ENCODE measurements around the gene TYMS. TPM values are rescaled to one million over a fixed set of nuclear protein-coding genes. Genes with fewer than 3 reads are reported as not detected.

The TYMS gene
- polyA plus RNA-seq, 1 donor from 2014 or later: 3.3 TPM

GRCh38 chr18:621291-622043, 36.0 kb upstream of the TYMS start:
- Histone ChIP-seq H3K9me2 (ENCODE audit: insufficient read depth, low read length) (no peaks in the 10 kb centered on the region), H3K79me2 (replicated peaks; ENCODE audit: insufficient read depth, low read length) (no peaks in the 10 kb centered on the region), H3K36me3 (ENCODE audit: insufficient read depth, low read length) (no peaks in the 10 kb centered on the region), H3K4me3 (ENCODE audit: low read length) (no peak overlapping the region), H2AFZ (ENCODE audit: low read depth, low read length) (no peak overlapping the region), H4K20me1 (ENCODE audit: insufficient read depth) (no peaks in the 10 kb centered on the region), H3K9ac (ENCODE audit: low read length) (no peak overlapping the region), H3K27ac (ENCODE audit: low read length) (no peak overlapping the region), H3F3A (ENCODE audit: insufficient read depth, low read length, poor library complexity, severe bottlenecking) (no peaks in the 10 kb centered on the region), H3K27me3 (ENCODE audit: insufficient read depth, low read depth, low read length) (no peaks in the 10 kb centered on the region), H3K4me2 (ENCODE audit: low read length) (no peak overlapping the region), H3K9me3 (ENCODE audit: low read length) (no peaks in the 10 kb centered on the region)
- no peak for TF ChIP-seq SMC3 (conservative IDR thresholded peaks at IDR 0.05; ENCODE audit: poor library complexity)
- TF ChIP-seq MXI1 (conservative IDR thresholded peaks at IDR 0.05; ENCODE audit: poor library complexity, severe bottlenecking): no peak
- TF ChIP-seq, protein P1, sequence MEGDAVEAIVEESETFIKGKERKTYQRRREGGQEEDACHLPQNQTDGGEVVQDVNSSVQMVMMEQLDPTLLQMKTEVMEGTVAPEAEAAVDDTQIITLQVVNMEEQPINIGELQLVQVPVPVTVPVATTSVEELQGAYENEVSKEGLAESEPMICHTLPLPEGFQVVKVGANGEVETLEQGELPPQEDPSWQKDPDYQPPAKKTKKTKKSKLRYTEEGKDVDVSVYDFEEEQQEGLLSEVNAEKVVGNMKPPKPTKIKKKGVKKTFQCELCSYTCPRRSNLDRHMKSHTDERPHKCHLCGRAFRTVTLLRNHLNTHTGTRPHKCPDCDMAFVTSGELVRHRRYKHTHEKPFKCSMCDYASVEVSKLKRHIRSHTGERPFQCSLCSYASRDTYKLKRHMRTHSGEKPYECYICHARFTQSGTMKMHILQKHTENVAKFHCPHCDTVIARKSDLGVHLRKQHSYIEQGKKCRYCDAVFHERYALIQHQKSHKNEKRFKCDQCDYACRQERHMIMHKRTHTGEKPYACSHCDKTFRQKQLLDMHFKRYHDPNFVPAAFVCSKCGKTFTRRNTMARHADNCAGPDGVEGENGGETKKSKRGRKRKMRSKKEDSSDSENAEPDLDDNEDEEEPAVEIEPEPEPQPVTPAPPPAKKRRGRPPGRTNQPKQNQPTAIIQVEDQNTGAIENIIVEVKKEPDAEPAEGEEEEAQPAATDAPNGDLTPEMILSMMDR (IDR thresholded peaks at IDR 0.05; ENCODE audit: poor library complexity, severe bottlenecking): no peak
- no peak for TF ChIP-seq RAD21 (conservative IDR thresholded peaks at IDR 0.05)
- TF ChIP-seq TAF1 (IDR thresholded peaks at IDR 0.05; ENCODE audit: low read depth): no peak
- TF ChIP-seq POLR2AphosphoS5 (IDR thresholded peaks at IDR 0.05): no peak
- TF ChIP-seq REST (IDR thresholded peaks at IDR 0.05; ENCODE audit: borderline replicate concordance): no peak
- no peak for TF ChIP-seq EZH2 (IDR thresholded peaks at IDR 0.05; ENCODE audit: borderline replicate concordance, insufficient read depth, low read length, poor library complexity, severe bottlenecking)
- no peak for TF ChIP-seq EP300 (conservative IDR thresholded peaks at IDR 0.05; ENCODE audit: poor library complexity, severe bottlenecking)

- H4K20me1 ChIP-seq (ENCODE audit: insufficient read depth): no peaks in the 10 kb centered on the region
- H3F3A ChIP-seq (ENCODE audit: insufficient read depth, low read length, poor library complexity, severe bottlenecking): no peaks in the 10 kb centered on the region
- no peak overlapping the region for H3K4me3 ChIP-seq (ENCODE audit: low read length)
- H3K9me3 ChIP-seq (ENCODE audit: low read length): no peaks in the 10 kb centered on the region
- H3K9ac ChIP-seq (ENCODE audit: low read length): no peak overlapping the region
- H3K36me3 ChIP-seq (ENCODE audit: insufficient read depth, low read length): no peaks in the 10 kb centered on the region
- H2AFZ ChIP-seq (ENCODE audit: low read depth, low read length): no peak overlapping the region
- TF ChIP-seq, protein P1 (IDR thresholded peaks at IDR 0.05; ENCODE audit: poor library complexity, severe bottlenecking): no peak
- TF ChIP-seq RAD21 (conservative IDR thresholded peaks at IDR 0.05) (no peak), EP300 (conservative IDR thresholded peaks at IDR 0.05; ENCODE audit: poor library complexity, severe bottlenecking) (no peak), MXI1 (conservative IDR thresholded peaks at IDR 0.05; ENCODE audit: poor library complexity, severe bottlenecking) (no peak), EZH2 (IDR thresholded peaks at IDR 0.05; ENCODE audit: borderline replicate concordance, insufficient read depth, low read length, poor library complexity, severe bottlenecking) (no peak), TAF1 (IDR thresholded peaks at IDR 0.05; ENCODE audit: low read depth) (no peak), POLR2AphosphoS5 (IDR thresholded peaks at IDR 0.05) (no peak)
- no peaks in the 10 kb centered on the region for H3K79me2 ChIP-seq (replicated peaks; ENCODE audit: insufficient read depth, low read length)
- H3K4me2 ChIP-seq (ENCODE audit: low read length): no peak overlapping the region
- H3K27me3 ChIP-seq (ENCODE audit: insufficient read depth, low read depth, low read length): no peaks in the 10 kb centered on the region
- no peak overlapping the region for H3K27ac ChIP-seq (ENCODE audit: low read length)
- H3K9me2 ChIP-seq (ENCODE audit: insufficient read depth, low read length): no peaks in the 10 kb centered on the region
Measured at GRCh38 chr18:622289-622688, 35.2 kb upstream of the TYMS start.
